Measurements from ENCODE around the gene ACP3.

The ACP3 gene

GRCh38 chr3:132378048-132378762, 61.0 kb downstream of the ACP3 start:
- TF ChIP-seq CTCF (IDR thresholded peaks at IDR 0.05; ENCODE audit: low read length, missing control alignments), result no peak
- no peak for DNase-seq (ENCODE audit: low read depth)
- H3K4me3 ChIP-seq (replicated peaks; ENCODE audit: low read depth, low read length), result no peak overlapping the region

- no peak for TF ChIP-seq CTCF (IDR thresholded peaks at IDR 0.05; ENCODE audit: low read length, missing control alignments)
- DNase-seq (ENCODE audit: low read depth), result no peak
- no peak overlapping the region for H3K4me3 ChIP-seq (replicated peaks; ENCODE audit: low read depth, low read length)
These were observed 61.6 kb downstream of the ACP3 start for GRCh38 chr3:132378846-132379245.

- DNase-seq (ENCODE audit: low read depth), result no peak
- TF ChIP-seq CTCF (IDR thresholded peaks at IDR 0.05; ENCODE audit: low read length, missing control alignments), result no peak
- H3K4me3 ChIP-seq (replicated peaks; ENCODE audit: low read depth, low read length), result no peak overlapping the region
These were observed 63.7 kb downstream of the ACP3 start for GRCh38 chr3:132380920-132381319.

GRCh38 chr3:132381348-132381944, 64.2 kb downstream of the ACP3 start:
- DNase-seq (ENCODE audit: low read depth), result no peak
- TF ChIP-seq CTCF (IDR thresholded peaks at IDR 0.05; ENCODE audit: low read length, missing control alignments), result no peak
- no peak overlapping the region for H3K4me3 ChIP-seq (replicated peaks; ENCODE audit: low read depth, low read length)

- no peak for TF ChIP-seq CTCF (IDR thresholded peaks at IDR 0.05; ENCODE audit: low read length, missing control alignments)
- H3K4me3 ChIP-seq (replicated peaks; ENCODE audit: low read depth, low read length), result no peak overlapping the region
- no peak for DNase-seq (ENCODE audit: low read depth)
These were observed 65.1 kb downstream of the ACP3 start for GRCh38 chr3:132382267-132382666.

GRCh38 chr3:132382688-132383194, 65.5 kb downstream of the ACP3 start:
- no peak for DNase-seq (ENCODE audit: low read depth)
- no peak for TF ChIP-seq CTCF (IDR thresholded peaks at IDR 0.05; ENCODE audit: low read length, missing control alignments)
- H3K4me3 ChIP-seq (replicated peaks; ENCODE audit: low read depth, low read length), result no peak overlapping the region

All from fibroblast of pulmonary artery (primary cell).